A549 (cell line): ENCODE measurements around the gene HOXA11. TPM values are rescaled to one million over a fixed set of nuclear protein-coding genes. Genes with fewer than 3 reads are reported as not detected.

Source experiments
- ATAC-seq, 2 experiments: fragments of 200-7000 bp in 1 of 2; fragments of >200 bp in 1 of 2; cut with Nextera tagmentation in 1 of 2; cut with Tn5 transposase in 1 of 2; 3 replicates each; pipeline versions ENCODE4 v1.8.0 to v1.9.1; 2018 to 2020; ENCODE audit warnings: mild to moderate bottlenecking in 1 of 2, moderate library complexity in 1 of 2
- CTCF ChIA-PET: fragments of 300-600 bp; sonication (Branson Sonifier 250); formaldehyde crosslinking; extraction: SDS; loops from one replicate; lab custom pipeline; 2021; ENCODE audit warnings: antibody characterized with exemption, inconsistent platforms; lab: Yijun Ruan, JAX
- POLR2A ChIA-PET: fragments of 350-600 bp; formaldehyde crosslinking; extraction: SDS; loops from one replicate; lab custom pipeline; 2021; ENCODE audit warnings: antibody characterized with exemption, inconsistent platforms; lab: Yijun Ruan, JAX
- DNase-seq, 2 experiments: peaks; one replicate each; pipeline versions ENCODE4 v3.0.0 to v3.0.0-alpha.2; 2011 to 2016; ENCODE audit warnings: low read depth in 1 of 2, low spot score in 1 of 2
- FAIRE-seq: peaks from 2 replicates; lab custom pipeline; 2011; peaks lifted over from hg19 to GRCh38; lab: Jason Lieb, UNC
- H3K27ac ChIP-seq, 2 experiments: fragments of >200 bp; sonication (Bioruptor Twin); formaldehyde crosslinking; 3 replicates each; pipeline ENCODE4 v1.5.1; 2016 to 2017
- H3K4me1 ChIP-seq: fragments of >200 bp; sonication (Bioruptor Twin); formaldehyde crosslinking; 3 replicates; pipeline ENCODE4 v1.6.1; 2016
- H3K4me2 ChIP-seq: fragments of >200 bp; sonication (Bioruptor Twin); formaldehyde crosslinking; 3 replicates; pipeline ENCODE4 v1.6.1; 2016
- H3K4me3 ChIP-seq: fragments of >200 bp; sonication (Bioruptor Twin); formaldehyde crosslinking; 3 replicates; pipeline ENCODE4 v1.5.1; 2016
- H3K9me3 ChIP-seq: fragments of >200 bp; sonication (Bioruptor Twin); formaldehyde crosslinking; 3 replicates; pipeline ENCODE4 v1.6.1; 2016
- ATOH8 ChIP-seq: fragments of 250-450 bp; sonication (Bioruptor Pico); IDR thresholded peaks from 2 replicates; pipeline ENCODE4 v1.5.0; 2020; ENCODE audit warnings: low read depth, mild to moderate bottlenecking, moderate library complexity
- BHLHE40 ChIP-seq: IDR thresholded peaks from 2 replicates; pipeline ENCODE4 v1.6.1; 2012; ENCODE audit warnings: low read depth, low read length, inconsistent platforms
- CBX8 ChIP-seq: fragments of 200-600 bp; sonication (generic); IDR thresholded peaks from 2 replicates; pipeline ENCODE4 v1.6.1; 2016
- EP300 ChIP-seq, 2 experiments: fragments of >200 bp; sonication (Bioruptor Twin); formaldehyde crosslinking; IDR thresholded peaks; 2 replicates in 1 of 2; 3 replicates in 1 of 2; pipeline ENCODE4 v1.6.1; 2016 to 2017
- FOSB ChIP-seq: fragments of 250-450 bp; sonication (Bioruptor Pico); IDR thresholded peaks from 2 replicates; pipeline ENCODE4 v1.5.0; 2020; ENCODE audit warnings: mild to moderate bottlenecking, moderate library complexity
- FOXS1 ChIP-seq: fragments of 250-450 bp; sonication (Bioruptor Pico); IDR thresholded peaks from 2 replicates; pipeline ENCODE4 v1.5.0; 2020; ENCODE audit warnings: mild to moderate bottlenecking, moderate library complexity
- GATA3 ChIP-seq: IDR thresholded peaks from 2 replicates; pipeline ENCODE4 v1.6.1; 2012; ENCODE audit warnings: borderline replicate concordance
- KDM1A ChIP-seq: fragments of 200-600 bp; sonication (generic); IDR thresholded peaks from 2 replicates; pipeline ENCODE4 v1.6.1; 2016; ENCODE audit warnings: low read depth, mild to moderate bottlenecking
- MAFK ChIP-seq: fragments of 450-650 bp; IDR thresholded peaks from 2 replicates; pipeline ENCODE4 v1.6.1; 2014; ENCODE audit not compliant: partially characterized antibody
- MYC ChIP-seq: IDR thresholded peaks from 2 replicates; pipeline ENCODE4 v1.6.1; 2012; ENCODE audit warnings: mild to moderate bottlenecking, inconsistent platforms, low read length, improper control_type of control experiment, borderline replicate concordance
- NPAS2 ChIP-seq: fragments of 250-450 bp; sonication (Bioruptor Pico); IDR thresholded peaks from 2 replicates; pipeline ENCODE4 v1.8.0; 2022; ENCODE audit warnings: mild to moderate bottlenecking, moderate library complexity, borderline replicate concordance
- PBX3 ChIP-seq: IDR thresholded peaks from 2 replicates; pipeline ENCODE4 v1.6.1; 2012
- POLR2A ChIP-seq: IDR thresholded peaks from 2 replicates; pipeline ENCODE4 v1.6.1; 2012; ENCODE audit warnings: mild to moderate bottlenecking, low read length
- POLR2AphosphoS2 ChIP-seq: conservative IDR thresholded peaks from 2 replicates; pipeline ENCODE4 v1.6.1; 2012; ENCODE audit warnings: low read length, improper control_type of control experiment, inconsistent platforms
- RCOR1 ChIP-seq: fragments of 150-350 bp; IDR thresholded peaks from 2 replicates; pipeline ENCODE4 v1.6.1; 2014; ENCODE audit warnings: antibody characterized with exemption, low read length, low read depth
- SMC3 ChIP-seq: fragments of >200 bp; sonication (Bioruptor Twin); formaldehyde crosslinking; IDR thresholded peaks from 3 replicates; pipeline ENCODE4 v1.6.1; 2018; ENCODE audit warnings: inconsistent platforms
- USF2 ChIP-seq: fragments of 450-650 bp; IDR thresholded peaks from 2 replicates; pipeline ENCODE4 v1.6.1; 2014; ENCODE audit warnings: antibody characterized with exemption
- WGBS: methylation state at CpG from one replicate; pipeline ENCODE4 v1.1.6; 2017; ENCODE audit errors: missing lambda C conversion rate; 5-methylcytosine and 5-hydroxymethylcytosine counted together
- polyA plus RNA-seq, 4 experiments: library from polyadenylated mRNA; depleted of rRNA in 3 of 4; stranded (reverse); fragments of >200 nt; fragmentation: RNase III in 1 of 4; extraction: RNeasy Plus Mini Kit Qiagen cat#74134 plus additional on column Dnase treatment in 1 of 4; gene quantifications; 2 replicates in 3 of 4; 3 replicates in 1 of 4; pipeline ENCODE4 v1.2.3, GENCODE V29; 2011 to 2017

The HOXA11 gene
- polyA plus RNA-seq, 2 of the 4 experiments (the other 2 are of a cell fraction), result 0.68 to 0.84 TPM

- TF ChIP-seq GATA3, result no peak
These were observed 30.7 kb downstream of the HOXA11 start (continued) for GRCh38 chr7:27154369-27154768.

- ATAC-seq (no peak), FAIRE-seq (no peak), DNase-seq (no peak)
- WGBS, result 91% methylated on average over 3 of the region's 3 CpGs
- no peak overlapping the region for H3K4me3 ChIP-seq
- no peaks in the 10 kb centered on the region for H3K9me3 ChIP-seq
- H3K4me2 ChIP-seq, result no peak overlapping the region
- no peak overlapping the region for H3K27ac ChIP-seq
- POLR2A ChIA-PET, result no interaction called here
- CTCF ChIA-PET, result interaction anchor here (0.9 to 2.2 kb wide), 6 partner anchors 10 to 1063 kb away, joined by 3 to 10 read pairs (median 4); partner anchors contain the start of gene HOXA5
- TF ChIP-seq POLR2A, result no peak
- TF ChIP-seq ATOH8 (CRISPR knock-in tag), result no peak
- TF ChIP-seq NPAS2 (CRISPR knock-in tag), result no peak
- no peak for TF ChIP-seq POLR2AphosphoS2
- TF ChIP-seq EP300 (IDR thresholded peaks at IDR 0.05), result no peak
- TF ChIP-seq RCOR1, result no peak
- TF ChIP-seq CBX8, result no peak
- no peak for TF ChIP-seq SMC3
- TF ChIP-seq FOXS1 (CRISPR knock-in tag), result no peak
- no peak for TF ChIP-seq GATA3
- TF ChIP-seq, all 56 proteins: peak for 0
- peaks cover 16% of the 10 kb centered on the region for H3K4me1 ChIP-seq
These were observed 31.5 kb downstream of the HOXA11 start for GRCh38 chr7:27153526-27153925.

GRCh38 chr7:27152816-27153442 is 32.1 kb downstream of the HOXA11 start:
- no peak overlapping the region for H3K4me3 ChIP-seq

GRCh38 chr7:27151931-27152815 is 32.9 kb downstream of the HOXA11 start, which contains the start of gene HOXA3:
TSS of gene HOXA3 (minus strand) at chr7:27152583. CDS start at chr7:27110640, 41,943 bp downstream.
- no peak for ATAC-seq
- no peak for TF ChIP-seq BHLHE40
- Histone ChIP-seq H3K4me2 (peak within 1 kb of the TSS; percentile 90), H3K4me1 (peaks cover 16% of the 10 kb centered on the region), H3K9me3 (no peaks in the 10 kb centered on the region), H3K4me3 (peak within 1 kb of the TSS; percentile 49; the same call in 1 of the 3 replicates), H3K27ac (peak within 1 kb of the TSS; percentile 88 to 90; a peak in 5 of 6 replicates)
- FAIRE-seq, result no peak
- CTCF ChIA-PET, result interaction anchor here (0.7 to 4.2 kb wide), 9 partner anchors 9 to 1061 kb away, joined by 3 to 36 read pairs (median 6); partner anchors contain the start of gene HOXA5
- POLR2A ChIA-PET, result interaction anchor here (2.1 kb wide), 1 partner anchor 9 kb away, joined by 14 read pairs; no protein-coding TSS in a partner anchor
- 78% methylated on average over 41 of the region's 53 CpGs for WGBS
- no peak for DNase-seq

More at GRCh38 chr7:27152816-27153442, 32.1 kb downstream of the HOXA11 start:
- Histone ChIP-seq H3K4me2 (no peak overlapping the region), H3K9me3 (no peaks in the 10 kb centered on the region), H3K4me1 (peaks cover 16% of the 10 kb centered on the region), H3K27ac (no peak overlapping the region)
- DNase-seq, result no peak
- WGBS, result 94% methylated on average over 20 of the region's 22 CpGs
- CTCF ChIA-PET, result interaction anchor here (0.7 to 4.2 kb wide), 7 partner anchors 8 to 1062 kb away, joined by 3 to 36 read pairs (median 5); partner anchors contain the start of gene HOXA5
- no peak for FAIRE-seq
- no peak for TF ChIP-seq KDM1A
- POLR2A ChIA-PET, result no interaction called here
- no peak for ATAC-seq

GRCh38 chr7:27151341-27151930 is 33.6 kb downstream of the HOXA11 start:
- CTCF ChIA-PET, result interaction anchor here (0.6 to 11.1 kb wide), 24 partner anchors 7 to 1060 kb away, joined by 3 to 160 read pairs (median 6); partner anchors contain the start of genes HIBADH, HOXA5 and HOXA9
- FAIRE-seq (no peak), ATAC-seq (no peak), DNase-seq (no peak)
- WGBS, result 75% methylated on average over 27 of the region's 27 CpGs
- POLR2A ChIA-PET, result interaction anchor here (0.9 to 2.1 kb wide), 5 partner anchors 9 to 951 kb away, joined by 3 to 14 read pairs (median 4); partner anchors contain the start of gene HNRNPA2B1
- Histone ChIP-seq H3K27ac (peak overlapping the region; percentile 88 to 90), H3K4me3 (peak overlapping the region; percentile 49), H3K4me1 (peaks cover 16% of the 10 kb centered on the region), H3K4me2 (peak overlapping the region; percentile 90), H3K9me3 (no peaks in the 10 kb centered on the region)
- TF ChIP-seq GATA3, result no peak
- no peak for TF ChIP-seq USF2
- TF ChIP-seq MYC, result no peak
- no peak for TF ChIP-seq FOSB (CRISPR knock-in tag)
- TF ChIP-seq MAFK, result no peak
- no peak for TF ChIP-seq PBX3
- TF ChIP-seq EP300 (IDR thresholded peaks at IDR 0.05), result no peak
